ENCODE data around the gene MRGPRX2. TPM values are rescaled to one million over a fixed set of nuclear protein-coding genes. Genes with fewer than 3 reads are reported as not detected.

The MRGPRX2 gene
- total and polyA plus RNA-seq, 2 of the 13 experiments (the other 11 are each of a cell fraction or from before 2014, with no cell fraction given) = not detected

DNA sequence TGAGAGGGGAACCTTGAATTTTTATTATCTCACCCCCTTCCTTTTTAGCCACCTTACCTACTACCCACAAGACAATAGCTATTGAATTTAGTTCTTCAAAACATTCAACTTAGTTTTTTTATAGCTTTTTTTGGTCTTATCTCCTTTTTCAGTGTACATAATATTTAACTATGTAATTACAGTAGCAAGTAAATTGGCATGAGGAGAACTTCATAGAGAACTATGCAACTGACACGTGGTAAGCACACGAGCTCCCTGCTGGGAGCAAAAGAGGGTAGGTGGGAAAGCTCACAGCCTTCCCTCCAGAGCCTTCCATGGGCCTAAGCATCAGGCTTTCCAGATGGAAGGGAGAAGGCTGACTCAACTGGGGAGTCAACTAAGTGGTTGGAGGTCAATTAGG lies 34.3 kb upstream of the MRGPRX2 start (continued):
- no peak for TF ChIP-seq ZNF382 (CRISPR knock-in tag; IDR thresholded peaks at IDR 0.05; ENCODE audit: borderline replicate concordance)
- TF ChIP-seq, protein P1, sequence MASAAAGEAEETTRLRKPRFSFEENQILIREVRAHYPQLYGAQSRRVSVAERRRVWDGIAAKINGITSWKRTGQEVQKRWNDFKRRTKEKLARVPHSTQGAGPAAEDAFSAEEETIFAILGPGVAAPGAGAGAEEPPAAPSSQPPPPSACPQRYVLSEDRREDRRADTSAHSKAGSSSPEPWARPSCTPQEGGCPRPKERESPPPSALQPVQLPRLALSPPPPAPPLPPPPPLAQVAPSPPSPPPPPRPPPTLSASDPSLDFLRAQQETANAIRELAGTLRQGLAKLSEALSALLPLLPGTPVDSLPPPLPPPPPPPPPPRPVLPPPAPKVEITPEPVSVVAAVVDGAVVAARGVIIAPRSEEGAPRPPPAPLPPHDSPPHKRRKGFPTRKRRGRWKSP (CRISPR knock-in tag; IDR thresholded peaks at IDR 0.05) = no peak
- TF ChIP-seq ZBTB26 (CRISPR knock-in tag; IDR thresholded peaks at IDR 0.05; ENCODE audit: borderline replicate concordance) = no peak
- TF ChIP-seq ZNF432 (CRISPR knock-in tag; IDR thresholded peaks at IDR 0.05; ENCODE audit: borderline replicate concordance) = no peak

DNA sequence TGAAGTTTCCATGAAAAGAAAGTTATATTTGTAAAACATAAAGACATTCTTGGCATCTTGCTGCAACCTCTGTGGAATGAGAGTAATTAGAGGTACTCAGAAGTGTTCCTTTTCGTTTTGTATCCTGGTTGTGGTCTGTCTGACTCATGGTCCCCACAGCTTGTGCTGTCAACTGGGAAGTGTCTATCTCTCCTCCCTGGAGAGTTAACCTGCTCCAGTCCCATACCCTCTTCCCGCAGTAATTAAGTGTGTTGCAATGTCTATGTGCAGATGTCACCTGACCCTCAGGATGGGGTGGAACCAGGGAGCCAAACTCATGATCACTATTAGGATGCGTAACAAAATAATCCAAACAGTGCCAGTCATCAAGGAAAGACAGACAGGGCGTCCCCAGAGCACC lies 33.5 kb upstream of the MRGPRX2 start:
- Histone ChIP-seq H3K4me1 (ENCODE audit: insufficient read depth, low read length) (no peaks in the 10 kb centered on the region), H3K4me2 (ENCODE audit: low read depth, low read length) (no peak overlapping the region), H3K27ac (ENCODE audit: extremely low read length, insufficient read depth, low read length) (no peak overlapping the region), H4K20me1 (ENCODE audit: insufficient read depth, low read length) (no peaks in the 10 kb centered on the region), H3K36me3 (replicated peaks in 1 of 2; ENCODE audit: control insufficient read depth in 1 of 2, insufficient read depth in 2 of 2, low read length in 2 of 2) (no peaks in the 10 kb centered on the region), H2AFZ (ENCODE audit: low read length) (no peak overlapping the region), H3K79me2 (ENCODE audit: insufficient read depth, low read length) (no peaks in the 10 kb centered on the region), H3K4me3 (replicated peaks in 1 of 3; ENCODE audit: insufficient read depth in 1 of 3, low read depth in 2 of 3, low read length in 3 of 3) (no peak overlapping the region), H3K9ac (ENCODE audit: insufficient read depth, low read depth, low read length) (no peak overlapping the region), H3K9me3 (ENCODE audit: low read length) (no peaks in the 10 kb centered on the region), H3K27me3 (ENCODE audit: control insufficient read depth in 1 of 2, insufficient read depth in 2 of 2, low read length in 2 of 2) (peaks cover 0 to 10% of the 10 kb centered on the region in 2 experiments; a peak in 2 of 5 replicates)
- ChIA-PET CTCF (ENCODE audit: low intra/inter-chr PET ratio, low total read pairs) (no interaction called here), POLR2A (no interaction called here)
- ATAC-seq = no peak
- BruUV-seq (replicated peaks) = no TSS peak
- intact Hi-C loops (cut with micrococcal nuclease; ENCODE audit: unreplicated experiment) (no loop called here), in situ Hi-C loops (cut with HindIII; ENCODE audit: extremely low pct_ligation_motif_present, low pct_unique_long_range_greater_than_20kb) (no loop called here)
- DNase-seq (ENCODE audit: low spot score) = no peak
- 0% methylated on average over 4 of the region's 4 CpGs for WGBS (ENCODE audit: low lambda C conversion rate)
- no peak for FAIRE-seq
- no peak for TF ChIP-seq DNMT3B (CRISPR knock-in tag; conservative IDR thresholded peaks at IDR 0.05)
- TF ChIP-seq ZNF34 (CRISPR knock-in tag; IDR thresholded peaks at IDR 0.05; ENCODE audit: borderline replicate concordance) = no peak
- no peak for TF ChIP-seq ZHX1 (CRISPR knock-in tag; IDR thresholded peaks at IDR 0.05; ENCODE audit: low read depth)
- TF ChIP-seq HDAC6 (IDR thresholded peaks at IDR 0.05; ENCODE audit: low read depth, low read length) = no peak
- no peak for TF ChIP-seq ZC3H13 (CRISPR knock-in tag; IDR thresholded peaks at IDR 0.05)
- no peak for TF ChIP-seq ZNF878 (CRISPR knock-in tag; IDR thresholded peaks at IDR 0.05)
- no peak for TF ChIP-seq ZSCAN31 (CRISPR knock-in tag; IDR thresholded peaks at IDR 0.05; ENCODE audit: low read depth)
- TF ChIP-seq TFDP1 (CRISPR knock-in tag; IDR thresholded peaks at IDR 0.05; ENCODE audit: borderline replicate concordance) = no peak
- TF ChIP-seq TSC22D2 (CRISPR knock-in tag; IDR thresholded peaks at IDR 0.05; ENCODE audit: borderline replicate concordance) = no peak
